HG03108 (cell line): ENCODE measurements around the gene USP3.

ENCODE experiments used
- ATAC-seq: cut with Tn5 transposase; IDR thresholded peaks from one replicate; pipeline ENCODE4 v1.9.1; 2021; ENCODE audit warnings: moderate library complexity; ENCODE audit not compliant: unreplicated experiment

Gene USP3

GRCh38 chr15:63504247-63504978 is at the start of gene USP3:
Gene USP3 (plus strand): TSS chr15:63504593. CDS start chr15:63504740, 147 bp downstream.
- peak; percentile 41 for ATAC-seq

GRCh38 chr15:63456258-63456657 is 48.1 kb upstream of the USP3 start:
- ATAC-seq, result no peak

GRCh38 chr15:63457379-63457778 is 47.0 kb upstream of the USP3 start:
- ATAC-seq, result no peak

GRCh38 chr15:63458026-63458425 is 46.4 kb upstream of the USP3 start:
- ATAC-seq, result no peak

- no peak for ATAC-seq
Measured at GRCh38 chr15:63458794-63459395, 45.5 kb upstream of the USP3 start.

GRCh38 chr15:63460210-63461155 is 43.9 kb upstream of the USP3 start:
- ATAC-seq, result no peak

GRCh38 chr15:63461230-63461985 is 43.0 kb upstream of the USP3 start:
- no peak for ATAC-seq

GRCh38 chr15:63462088-63462487 is 42.3 kb upstream of the USP3 start:
- ATAC-seq, result no peak

GRCh38 chr15:63463036-63463435 is 41.4 kb upstream of the USP3 start:
- ATAC-seq, result no peak

GRCh38 chr15:63463793-63464192 is 40.6 kb upstream of the USP3 start:
- no peak for ATAC-seq

GRCh38 chr15:63465104-63465503 is 39.3 kb upstream of the USP3 start:
- ATAC-seq, result no peak

GRCh38 chr15:63466378-63467192 is 37.8 kb upstream of the USP3 start:
- peak; percentile 72 for ATAC-seq

GRCh38 chr15:63469190-63469589 is 35.2 kb upstream of the USP3 start:
- ATAC-seq, result no peak

- ATAC-seq, result no peak
Measured at GRCh38 chr15:63469984-63470383, 34.4 kb upstream of the USP3 start.

GRCh38 chr15:63473007-63473748 is 31.2 kb upstream of the USP3 start:
- ATAC-seq, result peak; percentile 30

- peak; percentile 2 for ATAC-seq
Measured at GRCh38 chr15:63473749-63473998, 30.7 kb upstream of the USP3 start.

GRCh38 chr15:63473999-63474809 is 30.2 kb upstream of the USP3 start:
- peak; percentile 48 for ATAC-seq

- peak; percentile 55 for ATAC-seq
Measured at GRCh38 chr15:63474810-63475316, 29.5 kb upstream of the USP3 start.
